GM19043 (cell line): Measurements from ENCODE around the gene TRPV2.
A peak's percentile ranks its signal among the peaks of the same experiment; 100 is the strongest.
"Not testable (repeated sequence)": the region's sequence is repeated elsewhere in the genome, so short reads cannot be mapped to it uniquely, and the experiment has no call there.

Experiments used
- ATAC-seq: cut with Tn5 transposase; IDR thresholded peaks from one replicate; pipeline ENCODE4 v1.9.1; 2021; ENCODE audit warnings: low read depth; ENCODE audit not compliant: unreplicated experiment

The TRPV2 gene

GRCh38 chr17:16434662-16435061, 19.3 kb downstream of the TRPV2 start:
- no peak for ATAC-seq

- no peak for ATAC-seq
Observed at GRCh38 chr17:16435925-16436886, 20.8 kb downstream of the TRPV2 start.

- ATAC-seq: no peak
Observed at GRCh38 chr17:16437083-16437482, 21.7 kb downstream of the TRPV2 start.

GRCh38 chr17:16438173-16438556, 22.8 kb downstream of the TRPV2 start:
- no peak for ATAC-seq

- ATAC-seq: peak; percentile 85
Observed at GRCh38 chr17:16438557-16439302, 23.4 kb downstream of the TRPV2 start.

- ATAC-seq: no peak
Observed at GRCh38 chr17:16439303-16439791, 24.0 kb downstream of the TRPV2 start.

GRCh38 chr17:16439811-16440351, 24.5 kb downstream of the TRPV2 start:
- no peak for ATAC-seq

GRCh38 chr17:16440354-16440753, 25.0 kb downstream of the TRPV2 start:
- not testable (repeated sequence) for ATAC-seq

GRCh38 chr17:16440901-16441629, 25.7 kb downstream of the TRPV2 start:
- no peak for ATAC-seq

- no peak for ATAC-seq
Observed at GRCh38 chr17:16442141-16442540, 26.8 kb downstream of the TRPV2 start.

- ATAC-seq: no peak
Observed at GRCh38 chr17:16442594-16443510, 27.5 kb downstream of the TRPV2 start.

GRCh38 chr17:16443511-16444257, 28.3 kb downstream of the TRPV2 start:
- ATAC-seq: no peak

GRCh38 chr17:16444258-16444886, 29.0 kb downstream of the TRPV2 start:
- ATAC-seq: no peak

- no peak for ATAC-seq
Observed at GRCh38 chr17:16446338-16446983, 31.1 kb downstream of the TRPV2 start.

- ATAC-seq: no peak
Observed at GRCh38 chr17:16447676-16448075, 32.3 kb downstream of the TRPV2 start.

GRCh38 chr17:16448490-16448889, 33.1 kb downstream of the TRPV2 start:
- no peak for ATAC-seq

GRCh38 chr17:16449121-16449570, 33.8 kb downstream of the TRPV2 start:
- no peak for ATAC-seq

GRCh38 chr17:16450028-16450427, 34.7 kb downstream of the TRPV2 start:
- no peak for ATAC-seq
